ENCODE measurements around the gene OTUB1.

Gene OTUB1

GRCh38 chr11:64007160-64007628, 21.0 kb downstream of the OTUB1 start:
- no peak for DNase-seq

- DNase-seq: no peak
Observed at GRCh38 chr11:64007629-64008282, 21.5 kb downstream of the OTUB1 start.

GRCh38 chr11:64008283-64008913, 22.2 kb downstream of the OTUB1 start:
- no peak for DNase-seq

- DNase-seq: no peak
Observed at GRCh38 chr11:64008914-64009633, 22.8 kb downstream of the OTUB1 start.

- DNase-seq: no peak
Observed at GRCh38 chr11:64009710-64010109, 23.5 kb downstream of the OTUB1 start.

- DNase-seq: no peak
Observed at GRCh38 chr11:64010783-64011182, 24.5 kb downstream of the OTUB1 start.

GRCh38 chr11:64011371-64011770, 25.1 kb downstream of the OTUB1 start:
- no peak for DNase-seq

- no peak for DNase-seq
Observed at GRCh38 chr11:64013141-64013896, 27.1 kb downstream of the OTUB1 start.

GRCh38 chr11:64014356-64014755, 28.1 kb downstream of the OTUB1 start:
- DNase-seq: no peak

GRCh38 chr11:64015510-64015909, 29.3 kb downstream of the OTUB1 start:
- DNase-seq: no peak

GRCh38 chr11:64015935-64016845, 30.0 kb downstream of the OTUB1 start:
- no peak for DNase-seq

GRCh38 chr11:64017945-64018224, 31.6 kb downstream of the OTUB1 start:
- DNase-seq: no peak

GRCh38 chr11:64018310-64018709, 32.1 kb downstream of the OTUB1 start:
- DNase-seq: no peak

- no peak for DNase-seq
Observed at GRCh38 chr11:64019106-64020037, 33.1 kb downstream of the OTUB1 start.

GRCh38 chr11:64020976-64021756, 34.9 kb downstream of the OTUB1 start:
- no peak for DNase-seq

GRCh38 chr11:64021757-64022093, 35.5 kb downstream of the OTUB1 start:
- no peak for DNase-seq

GRCh38 chr11:64022125-64022784, 36.0 kb downstream of the OTUB1 start:
- no peak for DNase-seq

GRCh38 chr11:64023712-64024710, 37.8 kb downstream of the OTUB1 start:
- DNase-seq: no peak

- no peak for DNase-seq
Observed at GRCh38 chr11:64025205-64025604, 39.0 kb downstream of the OTUB1 start.
